Measurements from ENCODE around the gene KBTBD13. TPM values are rescaled to one million over a fixed set of nuclear protein-coding genes. Genes with fewer than 3 reads are reported as not detected.
A peak's percentile ranks its signal among the peaks of the same experiment; 100 is the strongest.
"Not testable (repeated sequence)": the region's sequence is repeated elsewhere in the genome, so short reads cannot be mapped to it uniquely, and the experiment has no call there.

Gene KBTBD13
- total RNA-seq, 2 experiments from 2014 or later: not detected

DNA sequence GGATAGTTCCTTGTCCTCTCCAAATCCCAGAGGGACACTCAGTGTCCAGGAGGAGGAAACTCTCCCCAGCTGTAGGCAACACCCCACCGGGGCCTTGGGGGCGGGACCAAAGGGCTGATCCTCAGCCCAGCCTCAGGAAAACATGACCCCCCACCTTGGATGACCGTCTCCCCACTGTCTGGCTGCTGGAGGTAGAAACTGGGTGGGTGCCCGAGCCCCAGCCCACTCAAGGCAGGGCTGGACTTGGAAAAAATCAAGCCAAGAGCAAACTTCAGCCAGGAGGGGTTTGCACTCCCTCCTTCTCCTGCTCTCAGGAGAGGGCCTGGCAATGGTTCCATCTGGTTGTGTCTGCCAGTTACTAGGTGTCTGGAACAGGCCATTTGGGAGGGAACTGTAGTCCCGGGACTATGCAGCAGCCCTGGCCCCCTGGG lies 5.2 kb upstream of the KBTBD13 start:
- Mint-ChIP-seq H3K27ac (no peak overlapping the region), H3K9me3 (no peaks in the 10 kb centered on the region), H3K36me3 (no peaks in the 10 kb centered on the region), H3K27me3 (peaks cover 23% of the 10 kb centered on the region), H3K4me3 (no peak overlapping the region), H3K4me1 (peaks cover 6% of the 10 kb centered on the region)
- DNase-seq: no peak

DNA sequence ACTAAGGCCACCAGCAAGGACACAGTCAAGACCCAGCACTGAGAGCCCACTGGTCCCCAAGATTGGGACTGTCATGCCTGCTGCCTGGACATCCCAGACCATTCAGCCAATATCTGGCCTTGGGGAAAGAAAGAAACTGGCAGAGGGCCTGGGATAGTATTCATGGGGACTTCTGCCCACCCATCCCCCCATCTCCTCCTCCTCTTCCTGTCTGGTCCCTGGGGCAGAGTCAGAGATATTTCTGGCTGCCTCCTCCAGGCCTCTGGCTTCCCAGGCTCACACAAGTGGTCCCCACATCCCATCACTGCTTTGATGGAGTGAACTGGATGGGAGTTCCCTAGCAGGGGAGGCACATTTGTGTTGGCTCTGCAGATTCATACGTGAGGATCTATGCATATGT lies 4.5 kb upstream of the KBTBD13 start:
- Mint-ChIP-seq H3K9me3 (no peaks in the 10 kb centered on the region), H3K27me3 (peaks cover 20% of the 10 kb centered on the region), H3K27ac (no peak overlapping the region), H3K4me3 (no peak overlapping the region), H3K36me3 (no peaks in the 10 kb centered on the region), H3K4me1 (peaks cover 6% of the 10 kb centered on the region)
- no peak for DNase-seq

DNA sequence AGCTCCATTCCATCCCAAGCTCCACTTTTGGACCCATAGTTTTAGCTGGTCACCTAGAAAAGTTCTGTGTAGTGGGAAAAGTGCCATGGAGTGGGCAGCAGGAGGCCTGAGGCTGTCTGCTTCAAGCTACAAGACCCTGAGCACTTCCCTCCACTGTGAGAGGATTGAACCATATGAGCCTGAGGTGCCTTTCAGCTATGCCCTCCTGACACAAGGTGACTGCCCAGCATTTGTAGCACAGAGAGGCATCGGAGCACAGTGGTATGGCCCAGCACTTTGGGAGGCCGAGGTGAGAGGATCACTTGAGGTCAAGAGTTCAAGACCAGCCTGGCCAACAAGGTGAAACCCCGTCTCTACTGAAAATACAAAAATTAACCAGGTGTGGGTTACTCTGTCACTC lies 3.9 kb upstream of the KBTBD13 start:
- H3K36me3 Mint-ChIP-seq: no peaks in the 10 kb centered on the region
- DNase-seq: no peak
- H3K27me3 Mint-ChIP-seq: peaks cover 16% of the 10 kb centered on the region
- H3K4me3 Mint-ChIP-seq: no peak overlapping the region
- H3K4me1 Mint-ChIP-seq: peaks cover 3% of the 10 kb centered on the region
- H3K27ac Mint-ChIP-seq: no peak overlapping the region
- H3K9me3 Mint-ChIP-seq: no peaks in the 10 kb centered on the region

DNA sequence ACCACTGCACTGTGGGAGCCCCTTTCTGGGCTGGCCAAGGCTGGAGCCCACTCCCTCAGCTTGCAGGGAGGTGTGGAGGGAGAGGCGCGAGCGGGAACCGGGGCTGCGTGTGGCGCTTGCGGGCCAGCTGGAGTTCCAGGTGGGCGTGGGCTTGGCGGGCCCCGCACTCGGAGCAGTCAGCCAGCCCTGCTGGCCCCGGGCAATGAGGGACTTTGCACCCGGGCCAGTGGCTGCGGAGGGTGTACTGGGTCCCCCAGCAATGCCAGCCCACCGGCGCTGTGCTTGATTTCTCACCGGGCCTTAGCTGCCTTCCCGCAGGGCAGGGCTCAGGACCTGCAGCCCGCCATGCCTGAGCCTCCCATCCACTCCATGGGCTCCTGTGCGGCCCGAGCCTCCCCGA lies 1.6 kb upstream of the KBTBD13 start:
- not testable (repeated sequence) for H3K9me3 Mint-ChIP-seq, H3K36me3 Mint-ChIP-seq, H3K27ac Mint-ChIP-seq, H3K4me3 Mint-ChIP-seq, H3K4me1 Mint-ChIP-seq, DNase-seq
- peaks cover 27% of the 10 kb centered on the region for H3K27me3 Mint-ChIP-seq

DNA sequence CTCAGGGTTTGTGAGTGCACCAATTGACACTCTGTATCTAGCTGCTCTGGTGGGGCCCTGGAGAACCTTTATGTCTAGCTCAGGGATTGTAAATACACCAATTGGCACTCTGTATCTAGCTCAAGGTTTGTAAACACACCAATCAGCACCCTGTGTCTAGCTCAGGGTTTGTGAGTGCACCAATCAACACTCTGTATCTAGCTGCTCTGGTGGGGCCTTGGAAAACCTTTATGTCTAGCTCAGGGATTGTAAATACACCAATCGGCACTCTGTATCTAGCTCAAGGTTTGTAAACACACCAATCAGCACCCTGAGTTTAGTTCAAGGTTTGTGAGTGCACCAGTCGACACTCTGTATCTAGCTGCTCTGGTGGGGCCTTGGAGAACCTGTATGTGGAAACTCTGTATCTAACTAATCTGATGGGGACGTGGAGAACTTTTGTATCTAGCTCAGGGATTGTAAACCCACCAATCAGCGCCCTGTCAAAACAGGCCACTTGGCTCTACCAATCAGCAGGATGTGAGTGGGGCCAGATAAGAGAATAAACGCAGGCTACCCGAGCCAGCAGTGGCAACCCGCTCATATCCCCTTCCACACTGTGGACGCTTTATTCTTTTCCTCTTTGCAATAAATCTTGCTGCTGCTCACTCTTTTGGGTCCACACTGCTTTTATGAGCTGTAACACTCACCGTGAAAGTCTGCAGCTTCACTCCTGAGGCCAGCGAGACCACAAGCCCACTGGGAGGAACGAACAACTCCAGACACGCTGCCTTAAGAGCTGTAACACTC lies 745 bp upstream of the KBTBD13 start:
- not testable (repeated sequence) for H3K9me3 Mint-ChIP-seq, DNase-seq, H3K27ac Mint-ChIP-seq, H3K4me1 Mint-ChIP-seq, H3K36me3 Mint-ChIP-seq, H3K4me3 Mint-ChIP-seq
- peaks cover 31% of the 10 kb centered on the region for H3K27me3 Mint-ChIP-seq

DNA sequence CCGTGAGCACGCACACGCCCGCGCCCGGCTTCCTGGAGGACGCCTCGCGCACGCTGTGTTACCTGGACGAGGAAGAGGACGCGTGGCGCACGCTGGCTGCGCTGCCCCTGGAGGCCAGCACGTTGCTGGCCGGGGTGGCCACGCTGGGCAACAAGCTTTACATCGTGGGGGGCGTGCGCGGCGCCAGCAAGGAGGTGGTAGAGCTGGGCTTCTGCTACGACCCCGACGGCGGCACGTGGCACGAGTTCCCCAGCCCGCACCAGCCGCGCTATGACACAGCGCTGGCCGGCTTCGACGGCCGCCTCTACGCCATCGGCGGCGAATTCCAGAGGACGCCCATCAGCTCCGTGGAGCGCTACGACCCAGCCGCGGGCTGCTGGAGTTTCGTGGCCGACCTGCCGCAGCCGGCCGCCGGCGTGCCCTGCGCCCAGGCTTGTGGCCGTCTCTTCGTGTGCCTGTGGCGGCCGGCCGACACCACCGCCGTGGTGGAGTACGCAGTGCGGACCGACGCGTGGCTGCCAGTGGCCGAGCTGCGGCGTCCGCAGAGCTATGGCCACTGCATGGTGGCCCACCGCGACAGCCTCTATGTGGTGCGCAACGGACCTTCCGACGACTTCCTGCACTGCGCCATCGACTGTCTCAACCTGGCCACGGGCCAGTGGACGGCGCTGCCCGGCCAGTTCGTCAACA lies 890 bp downstream of the KBTBD13 start:
- Mint-ChIP-seq H3K4me1 (peaks cover 13% of the 10 kb centered on the region), H3K4me3 (no peak overlapping the region), H3K27me3 (peaks cover 37% of the 10 kb centered on the region), H3K27ac (no peak overlapping the region), H3K36me3 (no peaks in the 10 kb centered on the region), H3K9me3 (no peaks in the 10 kb centered on the region)
- no peak for DNase-seq

DNA sequence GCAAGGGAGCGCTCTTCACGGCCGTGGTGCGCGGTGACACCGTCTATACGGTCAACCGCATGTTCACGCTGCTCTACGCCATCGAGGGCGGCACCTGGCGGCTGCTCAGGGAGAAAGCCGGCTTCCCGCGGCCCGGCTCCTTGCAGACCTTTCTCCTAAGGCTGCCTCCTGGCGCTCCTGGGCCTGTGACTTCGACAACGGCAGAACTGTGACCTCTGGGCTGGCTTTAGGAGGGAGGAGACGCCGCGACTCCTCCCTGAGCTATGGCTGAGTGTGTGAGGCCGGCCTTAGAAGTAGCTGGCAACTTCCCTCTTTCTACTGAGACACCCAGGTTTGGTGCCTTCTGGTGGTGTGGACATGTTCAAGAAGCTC lies 1.4 kb downstream of the KBTBD13 start:
- peak; percentile 60 for DNase-seq
- Mint-ChIP-seq H3K27ac (no peak overlapping the region), H3K4me3 (no peak overlapping the region), H3K36me3 (no peaks in the 10 kb centered on the region), H3K27me3 (peaks cover 42% of the 10 kb centered on the region), H3K4me1 (peaks cover 19% of the 10 kb centered on the region), H3K9me3 (no peaks in the 10 kb centered on the region)

DNA sequence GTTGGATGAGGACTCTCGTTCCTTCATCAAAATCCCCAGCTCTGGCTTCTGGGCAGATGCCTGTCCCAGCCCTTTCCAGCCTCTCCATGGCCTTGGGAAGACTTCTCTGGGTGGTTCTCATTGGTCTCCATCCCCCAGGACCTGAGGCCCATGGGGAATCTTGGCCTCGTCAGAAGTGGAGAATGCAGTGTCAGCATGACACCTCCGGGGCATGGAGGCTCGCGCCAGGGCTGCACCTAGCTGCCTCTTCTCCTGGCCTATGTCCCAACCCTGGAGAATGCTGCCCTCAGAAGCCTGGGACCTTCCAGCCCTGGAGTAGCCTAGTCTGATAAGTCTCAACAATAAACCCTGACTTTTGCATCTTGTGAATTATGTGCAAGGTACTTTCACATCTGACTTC lies 3.0 kb downstream of the KBTBD13 start:
- Mint-ChIP-seq H3K4me1 (peaks cover 19% of the 10 kb centered on the region), H3K9me3 (no peaks in the 10 kb centered on the region), H3K27ac (no peak overlapping the region), H3K4me3 (no peak overlapping the region), H3K36me3 (no peaks in the 10 kb centered on the region), H3K27me3 (peaks cover 48% of the 10 kb centered on the region)
- no peak for DNase-seq

DNA sequence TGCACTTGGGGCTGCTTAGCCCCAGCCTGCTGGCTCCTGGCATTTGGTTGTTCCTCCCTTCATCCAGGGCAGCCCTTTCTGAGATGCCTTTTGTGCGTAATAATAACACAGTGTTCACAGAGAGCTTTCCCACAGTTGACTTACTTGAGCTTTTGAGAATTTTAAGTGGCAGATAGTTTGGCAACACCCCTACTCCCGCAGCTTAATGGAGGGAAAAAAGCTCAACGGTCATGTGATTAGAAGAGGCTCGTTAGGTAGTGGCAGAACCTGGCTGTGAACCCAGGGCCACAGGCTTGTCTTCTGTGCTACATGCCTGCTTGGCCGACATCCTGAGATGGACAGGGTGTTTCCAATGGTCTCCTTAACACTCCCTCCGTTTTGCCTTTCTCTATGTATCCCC lies 4.7 kb downstream of the KBTBD13 start:
- peaks cover 44% of the 10 kb centered on the region for H3K27me3 Mint-ChIP-seq
- H3K36me3 Mint-ChIP-seq: no peaks in the 10 kb centered on the region
- no peak overlapping the region for H3K27ac Mint-ChIP-seq

DNA sequence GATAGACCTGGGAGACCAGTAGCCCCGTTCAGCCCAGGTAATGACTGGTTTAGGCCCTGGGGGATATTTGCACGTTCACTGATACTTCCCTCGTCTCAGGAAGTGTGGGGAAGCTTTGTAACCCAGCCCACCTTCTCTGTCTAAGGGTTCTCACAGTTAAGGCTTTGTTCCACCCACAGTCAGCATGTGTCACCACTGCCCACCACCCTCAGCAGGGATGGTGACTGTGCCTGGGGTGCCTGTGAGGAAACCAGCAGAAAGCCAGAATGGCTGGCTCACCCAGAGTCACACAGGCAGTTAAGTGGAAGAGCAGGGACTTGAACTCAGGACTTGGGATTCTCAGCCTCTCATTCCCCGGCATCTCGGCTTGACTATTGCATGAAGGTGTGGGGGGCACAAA lies 5.2 kb downstream of the KBTBD13 start:
- DNase-seq: peak; percentile 37
- H3K36me3 Mint-ChIP-seq: no peaks in the 10 kb centered on the region
- H3K27ac Mint-ChIP-seq: no peak overlapping the region
- H3K9me3 Mint-ChIP-seq: no peaks in the 10 kb centered on the region
- peaks cover 40% of the 10 kb centered on the region for H3K27me3 Mint-ChIP-seq
- no peak overlapping the region for H3K4me3 Mint-ChIP-seq
- H3K4me1 Mint-ChIP-seq: peaks cover 19% of the 10 kb centered on the region

More for the DNA sequence above, 4.7 kb downstream of the KBTBD13 start:
- peaks cover 19% of the 10 kb centered on the region for H3K4me1 Mint-ChIP-seq
- no peaks in the 10 kb centered on the region for H3K9me3 Mint-ChIP-seq
- no peak overlapping the region for H3K4me3 Mint-ChIP-seq
- DNase-seq: no peak

DNA sequence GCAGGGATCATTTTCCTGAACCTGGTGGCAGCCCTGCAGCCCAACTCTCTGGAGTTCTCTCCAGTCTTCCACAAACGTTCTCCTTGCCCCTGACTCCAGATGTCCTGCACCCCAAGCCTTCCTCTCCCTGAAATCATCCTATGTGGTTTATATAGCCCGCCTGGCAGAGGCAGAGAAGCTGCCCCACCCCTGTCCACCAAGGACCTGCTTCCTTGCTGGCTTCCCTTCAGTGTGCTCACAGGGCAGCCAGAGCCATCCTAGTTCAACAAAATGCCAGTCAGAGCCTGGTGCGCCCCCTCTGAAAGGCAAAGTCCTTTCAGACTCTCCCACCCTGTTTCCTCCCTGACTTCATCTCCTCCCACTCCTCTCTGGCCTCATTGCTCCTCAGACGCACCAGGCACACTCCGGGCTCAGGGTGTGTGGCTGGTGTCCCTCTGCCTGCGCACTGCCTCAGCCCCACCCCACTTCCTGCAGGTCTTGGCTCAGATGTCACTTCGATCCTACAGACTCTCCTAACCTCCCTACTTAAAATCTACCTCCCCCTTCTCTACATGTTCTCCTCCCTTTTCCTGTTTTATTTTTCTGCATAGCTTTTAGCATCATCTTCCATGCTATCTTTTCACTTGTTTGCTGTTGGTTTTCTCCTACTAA lies 5.9 kb downstream of the KBTBD13 start:
- peak; percentile 32 for DNase-seq
- H3K27ac Mint-ChIP-seq: no peak overlapping the region
- no peaks in the 10 kb centered on the region for H3K9me3 Mint-ChIP-seq

DNA sequence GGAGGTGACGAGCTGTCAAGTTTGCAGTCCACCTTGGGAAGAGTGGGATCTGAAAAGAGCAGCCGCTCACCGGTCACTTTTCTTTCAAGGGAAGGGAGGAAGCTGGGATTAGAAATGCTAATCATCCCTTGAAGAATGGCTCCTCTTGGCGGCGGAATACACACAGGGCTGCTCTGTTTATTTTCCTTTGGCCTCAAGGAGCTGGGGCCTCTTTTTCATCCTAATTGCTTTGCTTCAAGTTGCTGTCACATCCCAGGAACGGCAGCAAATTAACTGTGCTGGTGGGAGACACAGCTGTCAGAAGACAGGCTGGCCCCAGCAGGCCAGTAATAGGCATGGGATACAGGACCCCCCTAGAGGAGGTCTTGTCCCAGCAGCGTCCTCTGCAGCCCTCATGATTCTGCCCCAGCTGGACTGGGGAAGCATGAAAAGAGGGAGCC lies 6.7 kb downstream of the KBTBD13 start:
- no peak for DNase-seq

More for the DNA sequence above, 5.9 kb downstream of the KBTBD13 start:
- Mint-ChIP-seq H3K36me3 (no peaks in the 10 kb centered on the region), H3K4me3 (no peak overlapping the region), H3K4me1 (peaks cover 19% of the 10 kb centered on the region), H3K27me3 (peaks cover 40% of the 10 kb centered on the region)

DNA sequence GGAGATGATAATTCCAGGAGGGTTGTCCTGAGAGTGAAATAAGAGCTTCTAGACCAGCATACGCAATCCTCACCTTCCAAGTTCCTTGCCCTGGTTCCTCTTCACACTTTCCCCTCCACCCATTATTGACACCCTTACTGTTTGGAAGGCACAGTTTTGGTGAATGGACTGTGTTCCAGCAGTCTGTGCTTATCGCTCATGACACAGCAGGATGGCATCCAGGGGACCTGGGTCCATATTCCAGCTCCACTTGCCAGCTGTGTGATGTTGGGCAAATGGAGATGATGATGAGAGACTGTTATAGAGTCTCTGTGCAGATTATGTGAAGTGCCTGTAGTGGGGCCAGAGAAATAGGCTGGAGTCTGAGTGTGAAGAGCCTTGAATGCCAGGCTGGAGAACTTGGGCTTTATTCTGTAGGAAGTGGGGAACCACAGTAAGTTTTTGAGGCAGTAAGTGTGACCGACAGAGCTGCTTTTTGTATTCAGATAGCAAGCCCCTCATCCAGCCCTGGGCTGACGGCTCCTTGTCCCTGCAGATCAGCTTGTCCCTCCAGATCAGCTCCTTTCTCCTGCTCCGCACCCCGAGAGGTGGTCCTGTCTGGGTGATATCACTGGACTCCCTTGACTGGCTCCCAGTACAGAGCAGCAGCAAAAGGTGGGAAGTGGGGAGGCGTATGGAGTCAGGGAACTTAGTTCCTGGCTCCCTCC lies 8.1 kb downstream of the KBTBD13 start:
- Mint-ChIP-seq H3K36me3 (no peaks in the 10 kb centered on the region), H3K9me3 (no peaks in the 10 kb centered on the region), H3K4me1 (peaks cover 14% of the 10 kb centered on the region), H3K27ac (no peak overlapping the region), H3K27me3 (peaks cover 21% of the 10 kb centered on the region), H3K4me3 (no peak overlapping the region)
- DNase-seq: no peak

More for the DNA sequence above, 6.7 kb downstream of the KBTBD13 start:
- Mint-ChIP-seq H3K4me1 (peaks cover 14% of the 10 kb centered on the region), H3K27me3 (peaks cover 32% of the 10 kb centered on the region), H3K27ac (no peak overlapping the region), H3K36me3 (no peaks in the 10 kb centered on the region), H3K9me3 (no peaks in the 10 kb centered on the region), H3K4me3 (no peak overlapping the region)

DNA sequence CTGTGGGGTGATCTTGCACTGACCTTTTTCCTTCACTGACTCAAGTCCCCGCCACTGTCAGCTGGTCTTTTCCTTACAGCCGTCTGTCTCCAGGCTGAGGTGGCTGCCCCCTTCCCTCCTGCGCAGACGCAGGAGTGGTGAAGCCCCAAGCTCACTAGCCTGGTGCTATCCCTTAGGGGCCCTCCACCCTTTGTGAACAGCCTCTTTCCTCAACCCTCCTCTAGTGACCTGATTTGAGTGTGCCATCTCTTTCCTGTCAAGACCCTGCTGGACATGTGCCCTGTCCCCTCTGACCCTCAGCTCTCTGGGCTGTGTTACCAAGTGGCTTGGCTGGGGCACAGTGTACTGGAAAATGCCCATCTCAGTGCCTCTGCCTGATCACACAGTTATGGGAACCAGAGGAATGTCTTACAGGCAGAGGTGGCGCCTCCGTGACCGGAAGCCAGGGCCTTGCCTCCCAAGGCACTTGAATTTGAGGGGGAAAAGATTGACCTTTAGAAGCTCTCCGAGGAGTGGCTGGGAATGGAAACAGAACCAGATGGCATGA lies 8.7 kb downstream of the KBTBD13 start:
- H3K36me3 Mint-ChIP-seq: no peaks in the 10 kb centered on the region
- H3K27ac Mint-ChIP-seq: no peak overlapping the region
- H3K4me1 Mint-ChIP-seq: peaks cover 14% of the 10 kb centered on the region
- DNase-seq: no peak
- H3K27me3 Mint-ChIP-seq: peaks cover 21% of the 10 kb centered on the region
- H3K4me3 Mint-ChIP-seq: no peak overlapping the region
- H3K9me3 Mint-ChIP-seq: no peaks in the 10 kb centered on the region

Measured in activated naive CD8-positive, alpha-beta T cell treated with anti-CD3 and anti-CD28 coated beads for 36 hours (primary cell).